Stimulated activated CD4-positive, alpha-beta T cell treated with anti-CD3 and anti-CD28 coated beads, Interleukin-15, amount 100 ng/mL, for 24 hours (primary cell): ENCODE results near the gene CMTR2.
"Not testable (repeated sequence)": the region's sequence is repeated elsewhere in the genome, so short reads cannot be mapped to it uniquely, and the experiment has no call there.

Experiments
- DNase-seq: peaks from one replicate; pipeline ENCODE4 v3.0.0-alpha.2; 2020

The CMTR2 gene

GRCh38 chr16:71288890-71289731, at the start of gene CMTR2:
TSS of gene CMTR2 (minus strand) at chr16:71289402. CDS start at chr16:71285920, 3,482 bp downstream.
- peak; percentile 95 for DNase-seq

GRCh38 chr16:71338632-71339031, 49.4 kb upstream of the CMTR2 start:
- no peak for DNase-seq

- no peak for DNase-seq
Measured at GRCh38 chr16:71338193-71338592, 49.0 kb upstream of the CMTR2 start.

- DNase-seq: no peak
Measured at GRCh38 chr16:71337631-71338030, 48.4 kb upstream of the CMTR2 start.

- DNase-seq: no peak
Measured at GRCh38 chr16:71328151-71328550, 38.9 kb upstream of the CMTR2 start.

GRCh38 chr16:71327720-71328119, 38.5 kb upstream of the CMTR2 start:
- no peak for DNase-seq

- DNase-seq: no peak
Measured at GRCh38 chr16:71319999-71320398, 30.8 kb upstream of the CMTR2 start.

- DNase-seq: no peak
Measured at GRCh38 chr16:71315269-71315668, 26.1 kb upstream of the CMTR2 start.

GRCh38 chr16:71313591-71313990, 24.4 kb upstream of the CMTR2 start:
- not testable (repeated sequence) for DNase-seq

- DNase-seq: peak; percentile 21
Measured at GRCh38 chr16:71311553-71312158, 22.5 kb upstream of the CMTR2 start.

- no peak for DNase-seq
Measured at GRCh38 chr16:71303938-71304337, 14.7 kb upstream of the CMTR2 start.

- no peak for DNase-seq
Measured at GRCh38 chr16:71297341-71297634, 8.1 kb upstream of the CMTR2 start.

- DNase-seq: no peak
Measured at GRCh38 chr16:71296584-71297340, 7.6 kb upstream of the CMTR2 start.

- DNase-seq: no peak
Measured at GRCh38 chr16:71295950-71296349, 6.7 kb upstream of the CMTR2 start.

GRCh38 chr16:71293919-71294318, 4.7 kb upstream of the CMTR2 start:
- DNase-seq: no peak

- not testable (repeated sequence) for DNase-seq
Measured at GRCh38 chr16:71292095-71292494, 2.9 kb upstream of the CMTR2 start.

GRCh38 chr16:71289732-71290062, 495 bp upstream of the CMTR2 start:
- no peak for DNase-seq

GRCh38 chr16:71288570-71288889, 672 bp downstream of the CMTR2 start:
- no peak for DNase-seq

- DNase-seq: no peak
Measured at GRCh38 chr16:71287911-71288310, 1.3 kb downstream of the CMTR2 start.

- DNase-seq: no peak
Measured at GRCh38 chr16:71287454-71287853, 1.7 kb downstream of the CMTR2 start.

- no peak for DNase-seq
Measured at GRCh38 chr16:71283612-71284011, 5.6 kb downstream of the CMTR2 start.

- no peak for DNase-seq
Measured at GRCh38 chr16:71282943-71283342, 6.3 kb downstream of the CMTR2 start.

GRCh38 chr16:71276589-71277334, 12.4 kb downstream of the CMTR2 start:
- no peak for DNase-seq

- DNase-seq: no peak
Measured at GRCh38 chr16:71273384-71273783, 15.8 kb downstream of the CMTR2 start.
